Loucy (cell line): ENCODE data around the gene LIM2.

ENCODE experiments used
- H2AFZ ChIP-seq: fragments of 200-600 bp; sonication (generic); 2 replicates; pipeline ENCODE4 v1.6.0; 2016; ENCODE audit warnings: antibody characterized with exemption, mild to moderate bottlenecking, low read length, moderate library complexity
- H3F3A ChIP-seq: fragments of 200-600 bp; 2 replicates; pipeline ENCODE4 v1.6.0; 2016; ENCODE audit warnings: antibody characterized with exemption, low read depth, mild to moderate bottlenecking
- H3K27me3 ChIP-seq: fragments of 200-600 bp; sonication (generic); 2 replicates; pipeline ENCODE4 v1.6.1; 2014; ENCODE audit warnings: low read length, mild to moderate bottlenecking; ENCODE audit not compliant: insufficient read depth, poor library complexity, severe bottlenecking
- H3K36me3 ChIP-seq: fragments of 200-600 bp; sonication (generic); 2 replicates; pipeline ENCODE4 v1.6.1; 2016; ENCODE audit warnings: low read length; ENCODE audit not compliant: insufficient read depth
- H3K4me1 ChIP-seq: fragments of 200-600 bp; sonication (generic); 2 replicates; pipeline ENCODE4 v1.5.1; 2014; ENCODE audit warnings: low read length, mild to moderate bottlenecking; ENCODE audit not compliant: insufficient read depth, poor library complexity, severe bottlenecking
- H3K4me2 ChIP-seq: fragments of 200-600 bp; sonication (generic); 2 replicates; pipeline ENCODE4 v1.6.0; 2014; ENCODE audit warnings: antibody characterized with exemption, low read length, low read depth, mild to moderate bottlenecking; ENCODE audit not compliant: poor library complexity, severe bottlenecking
- H3K4me3 ChIP-seq: fragments of 200-600 bp; sonication (generic); 2 replicates; pipeline ENCODE4 v1.5.1; 2014; ENCODE audit warnings: low read length, mild to moderate bottlenecking, mixed read lengths; ENCODE audit not compliant: poor library complexity, severe bottlenecking
- H3K79me2 ChIP-seq: fragments of 200-600 bp; sonication (generic); 2 replicates; pipeline ENCODE4 v1.6.1; 2014; ENCODE audit warnings: low read length; ENCODE audit not compliant: insufficient read depth
- H3K9ac ChIP-seq: fragments of 200-600 bp; sonication (generic); 2 replicates; pipeline ENCODE4 v1.6.0; 2014; ENCODE audit warnings: mild to moderate bottlenecking, low read depth, low read length, moderate library complexity; ENCODE audit not compliant: poor library complexity, severe bottlenecking
- H3K9me2 ChIP-seq: fragments of 200-600 bp; sonication (generic); replicated peaks from 2 replicates; pipeline ENCODE4 v1.6.1; 2016; ENCODE audit warnings: low read depth, low read length, mixed read lengths
- H3K9me3 ChIP-seq: fragments of 200-600 bp; sonication (generic); 2 replicates; pipeline ENCODE4 v1.6.1; 2014; ENCODE audit warnings: mild to moderate bottlenecking, antibody characterized with exemption, low read length, low read depth; ENCODE audit not compliant: insufficient read depth
- H4K20me1 ChIP-seq: fragments of 200-600 bp; sonication (generic); 2 replicates; pipeline ENCODE4 v1.6.0; 2014; ENCODE audit warnings: antibody characterized with exemption, low read length, mild to moderate bottlenecking; ENCODE audit not compliant: insufficient read depth, poor library complexity, severe bottlenecking
- CTCF ChIP-seq: fragments of 200-600 bp; sonication (generic); conservative IDR thresholded peaks from 2 replicates; pipeline ENCODE4 v1.5.1; 2014; ENCODE audit warnings: mild to moderate bottlenecking, antibody characterized with exemption, low read length
- EZH2phosphoT487 ChIP-seq: fragments of 200-600 bp; IDR thresholded peaks from 2 replicates; pipeline ENCODE4 v1.6.1; 2018; ENCODE audit warnings: antibody characterized with exemption, mild to moderate bottlenecking, moderate library complexity, borderline replicate concordance

Gene LIM2

DNA sequence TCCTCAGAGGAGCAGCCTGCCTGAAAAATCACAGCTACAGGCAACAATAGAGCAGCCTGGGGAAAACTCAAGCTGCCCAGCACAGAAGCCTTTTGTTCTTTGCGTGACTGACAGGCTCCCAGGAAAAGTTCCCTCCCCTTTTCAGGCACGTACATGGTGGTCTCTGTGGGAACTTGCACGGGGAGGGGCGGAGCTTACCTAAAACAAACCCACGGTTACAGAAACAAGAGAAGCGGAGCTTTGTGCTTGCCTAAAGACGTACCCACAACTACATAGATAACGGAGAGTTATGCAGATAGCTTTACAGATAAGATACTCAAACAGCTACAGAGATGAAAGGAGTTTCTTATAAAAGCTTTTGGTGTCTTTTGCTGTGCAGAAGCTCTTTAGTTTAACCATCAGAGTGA lies 33.0 kb downstream of the LIM2 start:
- Histone ChIP-seq H3K4me2 (peak overlapping the region; percentile 33), H3K27me3 (no peaks in the 10 kb centered on the region), H3K9me3 (no peaks in the 10 kb centered on the region), H4K20me1 (no peaks in the 10 kb centered on the region), H3K4me3 (no peak overlapping the region), H3F3A (no peaks in the 10 kb centered on the region), H3K9ac (peak overlapping the region; percentile 6), H3K79me2 (no peaks in the 10 kb centered on the region), H3K4me1 (peaks cover 5% of the 10 kb centered on the region), H3K36me3 (no peaks in the 10 kb centered on the region), H2AFZ (no peak overlapping the region), H3K9me2 (no peaks in the 10 kb centered on the region)
- no peak for TF ChIP-seq CTCF
- no peak for TF ChIP-seq EZH2phosphoT487

DNA sequence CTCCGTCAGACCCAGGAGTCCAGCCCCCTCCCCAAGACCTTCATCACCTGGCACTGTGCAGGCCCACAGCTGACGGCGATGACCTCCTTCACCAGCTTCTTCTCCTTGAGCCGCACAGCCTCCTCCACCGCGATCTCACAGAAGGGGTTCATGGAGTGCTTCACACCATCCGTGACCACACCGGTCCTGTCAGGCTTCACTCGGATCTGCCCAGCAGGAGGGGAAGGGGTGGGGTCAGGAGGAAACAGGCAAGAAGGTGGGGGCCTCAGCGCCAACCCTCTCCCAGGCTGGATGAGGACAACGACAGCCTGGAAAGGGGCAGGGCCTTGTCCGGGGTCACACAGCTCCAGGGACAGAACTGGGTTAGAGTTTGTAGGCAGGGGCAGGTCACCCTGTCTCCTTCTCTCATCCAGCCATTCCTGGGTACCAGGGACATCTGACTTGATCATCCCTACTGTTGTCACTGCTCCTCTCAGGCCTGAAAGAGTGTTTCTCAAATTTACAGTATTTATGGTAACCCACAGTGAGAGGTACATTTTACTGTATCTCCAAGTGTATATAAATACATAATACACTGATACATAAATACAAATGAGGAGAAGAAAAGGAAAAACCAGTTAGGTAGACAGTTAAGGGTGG lies 33.6 kb downstream of the LIM2 start:
- Histone ChIP-seq H3K4me2 (peak overlapping the region; percentile 33), H3K4me3 (no peak overlapping the region), H3K9me3 (no peaks in the 10 kb centered on the region), H4K20me1 (no peaks in the 10 kb centered on the region), H3K36me3 (no peaks in the 10 kb centered on the region), H3K4me1 (peaks cover 5% of the 10 kb centered on the region), H2AFZ (no peak overlapping the region), H3F3A (no peaks in the 10 kb centered on the region), H3K27me3 (no peaks in the 10 kb centered on the region), H3K9ac (peak overlapping the region; percentile 6), H3K9me2 (no peaks in the 10 kb centered on the region), H3K79me2 (no peaks in the 10 kb centered on the region)
- no peak for TF ChIP-seq CTCF
- no peak for TF ChIP-seq EZH2phosphoT487

DNA sequence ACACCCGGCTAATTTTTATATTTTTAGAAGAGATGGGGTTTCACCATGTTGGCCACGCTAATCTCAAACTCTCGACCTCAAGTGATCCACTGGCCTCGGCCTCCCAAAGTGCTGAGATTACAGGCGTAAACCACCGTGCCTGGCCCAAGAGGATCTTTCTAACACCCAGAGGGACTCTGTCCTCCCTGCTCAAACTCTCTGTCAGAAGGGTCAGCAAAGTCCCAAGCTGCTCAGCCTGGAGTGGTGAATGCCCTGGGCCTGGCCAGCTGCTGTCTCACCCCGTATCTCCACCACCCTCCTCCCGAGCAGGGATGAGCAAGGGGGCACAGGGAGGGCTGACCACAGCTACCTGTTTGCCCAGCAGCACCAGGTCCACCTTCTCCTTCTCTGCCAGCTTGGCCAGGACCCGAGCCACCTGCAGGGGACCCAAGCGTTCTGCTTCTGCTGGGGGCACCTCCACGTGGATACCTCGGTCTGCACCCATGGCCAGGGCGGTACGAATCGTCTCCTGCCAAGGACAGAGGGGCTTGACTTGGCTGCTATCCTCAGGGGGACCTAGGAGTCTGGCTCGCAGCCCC lies 34.9 kb downstream of the LIM2 start:
- H3F3A ChIP-seq: no peaks in the 10 kb centered on the region

More for the DNA sequence above, 34.9 kb downstream of the LIM2 start:
- H4K20me1 ChIP-seq: no peaks in the 10 kb centered on the region
- H3K4me3 ChIP-seq: no peak overlapping the region
- no peak overlapping the region for H3K4me2 ChIP-seq
- no peak overlapping the region for H3K9ac ChIP-seq
- H3K4me1 ChIP-seq: peaks cover 5% of the 10 kb centered on the region
- H3K9me3 ChIP-seq: no peaks in the 10 kb centered on the region
- TF ChIP-seq EZH2phosphoT487 (no peak), CTCF (no peak)
- H3K36me3 ChIP-seq: no peaks in the 10 kb centered on the region
- H3K79me2 ChIP-seq: no peaks in the 10 kb centered on the region
- no peak overlapping the region for H2AFZ ChIP-seq
- H3K27me3 ChIP-seq: no peaks in the 10 kb centered on the region
- H3K9me2 ChIP-seq: no peaks in the 10 kb centered on the region
